Measurements from ENCODE around the gene DENND1A.
A peak's percentile ranks its signal among the peaks of the same experiment; 100 is the strongest.

DENND1A gene

DNA sequence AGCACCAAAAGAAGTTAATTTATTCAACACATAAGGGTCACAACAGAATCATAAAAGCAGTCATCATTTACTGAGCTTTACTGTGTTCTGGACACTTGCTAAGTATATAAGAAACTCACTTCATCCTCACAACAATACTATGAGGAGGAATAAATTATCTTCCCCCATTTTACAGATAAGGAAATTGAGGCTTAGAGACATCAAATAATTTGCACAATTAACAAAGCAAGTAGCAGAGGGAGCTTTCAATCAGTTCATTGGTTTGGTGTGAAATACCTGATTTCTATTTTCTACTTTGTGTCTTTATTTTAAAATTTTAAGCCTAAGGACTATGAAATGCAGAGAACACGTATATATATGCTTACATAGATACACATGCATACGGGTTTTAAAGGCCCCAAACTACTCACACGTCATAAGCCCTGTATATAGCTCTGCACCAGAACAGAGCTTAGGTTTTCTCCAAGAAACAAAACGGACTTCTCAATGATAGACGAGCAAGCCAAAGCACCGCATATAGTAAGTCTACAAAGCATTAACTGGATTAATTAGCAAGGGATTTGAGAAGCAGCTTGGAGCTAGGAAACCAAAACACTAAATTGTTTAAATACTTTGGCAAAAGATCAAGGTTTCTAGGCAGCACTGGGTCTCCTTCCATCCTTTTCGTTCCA is 95.6 kb downstream of the DENND1A start:
- H3K9me3 ChIP-seq (replicated peaks in 1 of 11) = peaks cover 25 to 38% (median 36%) of the 10 kb centered on the region in 11 experiments
- peak overlapping the region; percentile 29 to 54 (median 47); a peak in 18 of 20 replicates for H3K4me3 ChIP-seq
- no peak for TF ChIP-seq Cebpa-rat (IDR thresholded peaks at IDR 0.05)
- H3K36me3 ChIP-seq = peaks cover 7 to 28% (median 23%) of the 10 kb centered on the region in 11 experiments; a peak in 17 of 22 replicates
- peak overlapping the region; percentile 77 to 85 (median 83) for H3K27ac ChIP-seq
- no peaks in the 10 kb centered on the region for H3K27me3 ChIP-seq
- peak overlapping the region; percentile 68 to 98 (median 89) for H3K4me2 ChIP-seq
- no peaks in the 10 kb centered on the region for H4K20me1 ChIP-seq
- peaks cover 51 to 66% (median 57%) of the 10 kb centered on the region in 10 experiments for H3K4me1 ChIP-seq
- peak overlapping the region; percentile 63 to 81 (median 71) for H3K9ac ChIP-seq

DNA sequence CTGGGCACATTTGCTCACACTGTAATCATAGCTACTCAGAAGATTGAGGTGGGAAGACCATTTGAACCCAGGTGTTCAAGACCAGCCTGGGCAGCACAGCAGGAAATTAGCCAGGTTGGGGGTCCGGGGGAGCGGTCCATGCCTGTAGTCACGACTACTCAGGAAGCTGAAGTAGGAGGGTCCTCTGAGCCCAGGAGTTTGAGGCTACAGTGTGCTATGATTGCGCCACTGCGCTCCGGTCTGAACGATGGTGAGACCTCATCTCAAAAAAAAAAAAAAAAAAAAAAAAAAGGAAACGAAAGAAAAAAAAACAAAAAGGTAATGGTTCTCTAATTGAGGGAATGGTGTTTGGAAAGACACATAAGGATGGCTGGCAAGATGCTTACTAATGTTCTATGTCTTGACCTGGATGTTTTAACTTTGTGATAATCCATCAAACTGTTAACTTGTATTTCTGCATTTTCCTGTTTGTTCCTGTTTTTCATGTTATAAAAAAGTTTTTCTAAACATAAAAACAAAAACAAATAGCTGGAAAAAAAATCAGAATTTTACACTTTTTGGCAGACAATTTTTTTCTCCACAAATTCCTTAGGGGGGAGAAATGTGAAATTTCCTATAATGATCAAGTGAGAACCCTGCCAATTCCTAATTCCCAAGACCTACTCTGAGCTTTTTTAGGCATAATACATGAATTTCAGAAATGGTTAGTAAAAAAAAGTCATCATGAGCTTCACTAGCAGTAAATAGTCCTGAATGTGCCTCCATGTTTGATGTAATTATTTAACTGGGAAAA is 96.9 kb downstream of the DENND1A start:
- Histone ChIP-seq H3K27me3 (no peaks in the 10 kb centered on the region), H3K4me1 (peaks cover 39 to 53% (median 45%) of the 10 kb centered on the region in 10 experiments), H3K4me2 (peak overlapping the region; percentile 68 to 98 (median 89); a peak in 18 of 22 replicates), H4K20me1 (no peaks in the 10 kb centered on the region), H3K9ac (peak overlapping the region in 2 of 11 experiments; percentile 67 to 81; a peak in 2 of 22 replicates), H3K27ac (peak overlapping the region in 10 of 11 experiments; percentile 77 to 85 (median 82); a peak in 15 of 22 replicates), H3K9me3 (replicated peaks in 1 of 11) (peaks cover 38 to 51% (median 49%) of the 10 kb centered on the region in 11 experiments), H3K36me3 (peaks cover 17 to 41% (median 31%) of the 10 kb centered on the region in 11 experiments; a peak in 18 of 22 replicates), H3K4me3 (peak overlapping the region in 2 of 10 experiments; percentile 13 to 15; a peak in 2 of 20 replicates)
- no peak for TF ChIP-seq Cebpa-rat (IDR thresholded peaks at IDR 0.05)

DNA sequence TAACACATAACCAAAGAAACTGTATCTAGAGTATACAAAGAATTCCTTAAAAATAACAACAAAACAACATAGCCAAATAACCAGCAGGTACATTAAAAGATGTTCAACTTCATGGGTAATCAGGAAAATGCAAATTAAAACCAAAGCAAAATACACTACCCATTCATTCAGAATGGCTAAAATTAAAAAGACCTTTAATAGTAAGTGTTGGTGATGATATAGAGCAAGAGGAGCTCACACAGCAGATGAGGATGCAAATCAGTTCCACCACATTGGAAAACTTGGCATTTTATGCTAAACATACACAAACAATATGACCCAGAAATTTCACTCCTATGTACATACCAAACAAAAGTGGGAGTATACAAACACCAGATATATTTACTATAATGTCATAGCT is 97.8 kb downstream of the DENND1A start:
- peaks cover 32 to 44% (median 37%) of the 10 kb centered on the region in 10 experiments for H3K4me1 ChIP-seq
- TF ChIP-seq Cebpa-rat (IDR thresholded peaks at IDR 0.05) = no peak
- no peak overlapping the region for H3K9ac ChIP-seq
- H3K36me3 ChIP-seq = peaks cover 17 to 48% (median 39%) of the 10 kb centered on the region in 11 experiments; a peak in 18 of 22 replicates
- no peak overlapping the region for H3K27ac ChIP-seq
- no peaks in the 10 kb centered on the region for H4K20me1 ChIP-seq
- H3K27me3 ChIP-seq = no peaks in the 10 kb centered on the region
- peak overlapping the region in 1 of 11 experiments; percentile 98; a peak in 3 of 22 replicates for H3K4me2 ChIP-seq
- peaks cover 46 to 59% (median 58%) of the 10 kb centered on the region in 11 experiments for H3K9me3 ChIP-seq (replicated peaks in 1 of 11)
- no peak overlapping the region for H3K4me3 ChIP-seq

DNA sequence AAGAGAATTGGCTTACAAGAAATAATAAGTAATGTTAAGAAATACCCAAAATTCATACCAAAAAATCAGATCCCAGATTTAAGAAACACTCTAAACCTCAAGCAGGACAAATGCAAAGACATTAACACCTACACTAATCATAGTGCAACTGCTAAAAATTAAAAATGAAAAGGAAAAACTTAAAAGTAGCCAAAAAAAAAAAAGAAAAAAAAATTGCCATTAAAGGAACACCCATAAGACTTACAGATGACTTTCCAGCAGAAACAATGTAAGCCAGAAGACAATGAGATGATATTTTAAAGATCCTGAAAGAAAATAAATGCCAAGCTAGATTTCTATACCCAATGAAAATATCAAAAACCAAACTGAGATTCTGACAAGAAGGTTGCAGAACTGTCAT is 101.5 kb downstream of the DENND1A start:
- Histone ChIP-seq H3K27me3 (no peaks in the 10 kb centered on the region), H3K4me3 (0 out of 20 replicates have a peak overlapping the region, but pooled peaks of 1 of the 10 experiments have one; percentile 16), H3K4me2 (no peak overlapping the region), H3K36me3 (peaks cover 17 to 64% (median 45%) of the 10 kb centered on the region in 11 experiments; a peak in 19 of 22 replicates), H3K27ac (no peak overlapping the region), H4K20me1 (peaks cover 0 to 16% (median 0%) of the 10 kb centered on the region in 11 experiments; a peak in 5 of 22 replicates), H3K9me3 (replicated peaks in 1 of 11) (peaks cover 46 to 75% (median 69%) of the 10 kb centered on the region in 11 experiments), H3K9ac (no peak overlapping the region), H3K4me1 (peaks cover under 1 to 14% (median 8%) of the 10 kb centered on the region in 10 experiments; a peak in 19 of 20 replicates)
- no peak for TF ChIP-seq Cebpa-rat (IDR thresholded peaks at IDR 0.05)

DNA sequence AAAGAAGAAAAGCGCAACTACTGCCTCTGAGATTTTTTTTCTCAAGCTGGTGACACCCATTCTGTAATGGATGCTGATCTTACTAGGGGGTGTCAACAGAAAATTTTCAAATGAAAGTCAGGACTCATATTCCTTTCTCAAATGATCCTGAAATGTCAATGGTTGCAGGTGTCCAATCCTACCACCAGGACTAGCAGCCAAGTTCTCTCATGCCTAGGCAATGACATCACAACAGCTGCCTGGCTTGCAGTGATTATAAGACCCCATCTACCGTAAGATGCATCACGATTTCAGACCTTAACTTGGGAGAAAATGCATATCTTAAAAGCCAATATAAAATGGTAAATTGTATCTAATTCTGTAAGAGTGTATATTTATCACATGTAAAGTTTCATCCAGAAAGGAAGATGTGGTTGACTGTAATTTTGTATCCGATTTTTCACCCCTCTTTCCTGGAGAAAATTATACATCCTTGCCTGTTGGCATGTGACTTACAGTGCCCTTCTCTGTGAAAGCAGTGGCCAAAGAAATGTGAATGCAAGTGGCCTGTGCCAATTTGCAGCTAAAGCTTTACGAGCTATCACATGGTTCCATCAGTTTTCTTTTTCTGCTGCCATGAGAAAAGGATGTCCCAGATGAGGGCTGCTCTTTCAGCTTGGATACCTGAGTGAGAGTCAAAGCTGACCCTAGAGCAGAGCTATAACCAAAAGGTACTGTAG is 104.4 kb downstream of the DENND1A start:
- Histone ChIP-seq H4K20me1 (peaks cover 0 to 33% (median 0%) of the 10 kb centered on the region in 11 experiments; a peak in 6 of 22 replicates), H3K4me2 (no peak overlapping the region), H3K9ac (no peak overlapping the region), H3K9me3 (replicated peaks in 1 of 11) (peaks cover 33 to 50% (median 44%) of the 10 kb centered on the region in 11 experiments), H3K4me1 (peaks cover 0 to 6% (median 0%) of the 10 kb centered on the region in 10 experiments; a peak in 4 of 20 replicates), H3K27me3 (no peaks in the 10 kb centered on the region), H3K36me3 (peaks cover 17 to 53% (median 32%) of the 10 kb centered on the region in 11 experiments; a peak in 19 of 22 replicates), H3K4me3 (no peak overlapping the region), H3K27ac (no peak overlapping the region)
- TF ChIP-seq Cebpa-rat (IDR thresholded peaks at IDR 0.05) = no peak

DNA sequence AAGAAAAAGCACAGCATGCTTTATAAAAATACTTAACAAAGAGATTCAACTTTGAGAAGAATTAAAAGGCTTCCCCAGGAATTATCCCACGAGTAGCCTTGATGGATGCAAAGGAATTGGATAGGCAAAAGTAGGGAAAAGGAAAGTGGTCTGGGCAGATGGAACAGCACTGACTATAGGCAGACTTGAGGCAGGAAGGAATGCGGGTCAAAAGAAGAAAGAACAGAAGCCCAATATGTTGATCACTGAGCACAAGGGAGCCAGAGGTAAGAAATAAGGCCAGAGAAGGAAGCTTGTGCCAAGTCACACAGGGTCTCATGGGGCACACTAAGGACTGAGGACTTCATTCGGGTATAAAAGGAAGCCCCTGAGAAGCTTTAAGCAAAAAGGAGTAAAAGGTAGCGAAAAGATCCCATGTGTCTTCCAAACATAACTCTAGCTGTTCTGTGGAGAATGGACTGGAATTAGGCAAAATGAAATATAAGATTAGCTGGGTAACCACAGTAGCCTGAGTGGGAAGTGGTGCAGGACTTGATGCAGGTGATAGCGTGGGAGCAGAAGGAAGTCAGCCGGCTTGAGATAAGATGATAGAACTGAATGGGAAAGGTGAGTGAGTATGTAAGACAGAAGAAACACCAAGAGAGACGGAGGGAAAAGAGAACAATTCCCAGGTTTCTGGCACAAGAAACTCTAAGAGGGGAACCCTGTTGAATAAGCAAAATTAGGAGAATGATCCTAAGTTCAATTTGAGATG is 106.6 kb downstream of the DENND1A start:
- Histone ChIP-seq H3K4me3 (no peak overlapping the region), H3K27me3 (no peaks in the 10 kb centered on the region), H3K9ac (no peak overlapping the region), H3K4me1 (peaks cover 0 to 18% (median 3%) of the 10 kb centered on the region in 10 experiments; a peak in 10 of 20 replicates), H4K20me1 (peaks cover 0 to 33% (median 5%) of the 10 kb centered on the region in 11 experiments; a peak in 7 of 22 replicates), H3K4me2 (no peak overlapping the region), H3K27ac (no peak overlapping the region), H3K9me3 (replicated peaks in 1 of 11) (peaks cover 12 to 29% (median 23%) of the 10 kb centered on the region in 11 experiments), H3K36me3 (peaks cover 2 to 43% (median 20%) of the 10 kb centered on the region in 11 experiments; a peak in 15 of 22 replicates)
- TF ChIP-seq Cebpa-rat (IDR thresholded peaks at IDR 0.05) = no peak

DNA sequence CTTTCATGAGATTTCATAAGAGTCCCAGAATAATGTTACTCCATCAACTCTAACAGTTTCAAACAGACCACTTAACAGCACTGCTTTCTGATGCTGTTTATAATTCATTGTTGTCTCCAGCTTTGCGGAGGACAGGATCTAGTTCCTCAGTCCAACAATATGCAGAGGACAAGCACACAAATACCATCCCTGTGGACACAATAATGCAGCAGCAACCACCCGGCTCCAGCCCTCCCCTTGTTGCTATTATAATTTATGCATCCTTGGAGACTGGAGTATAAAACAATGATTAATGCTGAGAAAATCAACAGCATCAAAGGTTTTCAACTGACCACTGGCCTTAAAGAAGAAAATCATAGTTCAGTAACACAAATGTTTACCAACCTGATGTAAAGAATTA is 108.3 kb downstream of the DENND1A start:
- Histone ChIP-seq H3K36me3 (peaks cover 0 to 34% (median 9%) of the 10 kb centered on the region in 11 experiments; a peak in 8 of 22 replicates), H3K27me3 (no peaks in the 10 kb centered on the region)

More for the DNA sequence above, 108.3 kb downstream of the DENND1A start:
- H3K4me2 ChIP-seq = no peak overlapping the region
- H3K27ac ChIP-seq = no peak overlapping the region
- no peak overlapping the region for H3K4me3 ChIP-seq
- peaks cover 0 to 45% (median 6%) of the 10 kb centered on the region in 11 experiments; a peak in 7 of 22 replicates for H4K20me1 ChIP-seq
- no peak overlapping the region for H3K9ac ChIP-seq
- TF ChIP-seq Cebpa-rat (IDR thresholded peaks at IDR 0.05) = no peak
- H3K9me3 ChIP-seq (replicated peaks in 1 of 11) = peaks cover 0 to 13% (median 10%) of the 10 kb centered on the region in 11 experiments; a peak in 11 of 22 replicates
- H3K4me1 ChIP-seq = peaks cover 0 to 22% (median 3%) of the 10 kb centered on the region in 10 experiments; a peak in 10 of 20 replicates
